ENCODE results near the gene ANKRD40.

- TF ChIP-seq POLR2AphosphoS5 (IDR thresholded peaks at IDR 0.05; ENCODE audit: low read depth, low read length) (no peak), POLR2A (IDR thresholded peaks at IDR 0.05; ENCODE audit: low read depth, low read length) (no peak), PAX5 (IDR thresholded peaks at IDR 0.05; ENCODE audit: insufficient read depth, low read length, severe bottlenecking) (no peak)
Measured at GRCh38 chr17:50668025-50668837, 39.5 kb downstream of the ANKRD40 start.

Measured in GM12891 (cell line).